Mucosa of descending colon (tissue), 3 donors: ENCODE data around the gene PDILT. TPM values are rescaled to one million over a fixed set of nuclear protein-coding genes. Genes with fewer than 3 reads are reported as not detected.

ENCODE experiments used
- ATAC-seq: fragments of 200-7000 bp; cut with Tn5 transposase; one replicate; pipeline ENCODE4 v1.9.1; 2020; ENCODE audit warnings: mild to moderate bottlenecking, moderate library complexity
- DNase-seq, 3 donors: peaks; one replicate each; pipeline ENCODE4 v3.0.0-alpha.2; 2020
- H3K36me3 ChIP-seq: fragments of 200-600 bp; one replicate; pipeline ENCODE4 v1.8.0; 2021; ENCODE audit warnings: low read depth, mild to moderate bottlenecking
- H3K4me1 ChIP-seq: fragments of 200-600 bp; one replicate; pipeline ENCODE4 v1.8.0; 2021; ENCODE audit warnings: low read depth, mild to moderate bottlenecking
- H3K4me3 ChIP-seq: fragments of 200-600 bp; one replicate; pipeline ENCODE4 v1.8.0; 2021; ENCODE audit warnings: mild to moderate bottlenecking
- H3K9me3 ChIP-seq: fragments of 200-600 bp; one replicate; pipeline ENCODE4 v1.8.0; 2021; ENCODE audit warnings: mild to moderate bottlenecking
- intact Hi-C, 2 donors: fragments of 100-400 bp; cut with DNase I in 1 of 2; cut with micrococcal nuclease in 1 of 2; formaldehyde crosslinking; loops; one replicate each; pipeline versions ENCODE4 v1.11.0 to v1.11.1; 2022; cut with DNase I, micrococcal nuclease
- total RNA-seq, 3 donors: library from RNA; stranded (reverse); fragmentation: NEBNext Ultra II Directional in 2 of 3; extraction: Animal tissue kit (Norgen Biotek cat#: 25700) in 2 of 3; gene quantifications; one replicate each; pipeline versions ENCODE4 v1.2.1 to v1.2.4, GENCODE V29; 2021 to 2023
- TF ChIP-seq, protein P1 (sequence below): fragments of 200-600 bp; IDR thresholded peaks from one replicate; pipeline ENCODE4 v1.8.0; 2022; ENCODE audit warnings: antibody characterized with exemption, mild to moderate bottlenecking
- donor health status: DM: no; HTN: no; CAD: no; lungs with moderate emphysema.
- donor health status: DM: no; HTN: no; CAD: no.
- donor health status: DM: no; HTN: yes; CAD: no.

PDILT gene
- total RNA-seq, 3 donors from 2014 or later: not detected

GRCh38 chr16:20385844-20386832 lies 18.4 kb downstream of the PDILT start:
- TF ChIP-seq, protein P1, sequence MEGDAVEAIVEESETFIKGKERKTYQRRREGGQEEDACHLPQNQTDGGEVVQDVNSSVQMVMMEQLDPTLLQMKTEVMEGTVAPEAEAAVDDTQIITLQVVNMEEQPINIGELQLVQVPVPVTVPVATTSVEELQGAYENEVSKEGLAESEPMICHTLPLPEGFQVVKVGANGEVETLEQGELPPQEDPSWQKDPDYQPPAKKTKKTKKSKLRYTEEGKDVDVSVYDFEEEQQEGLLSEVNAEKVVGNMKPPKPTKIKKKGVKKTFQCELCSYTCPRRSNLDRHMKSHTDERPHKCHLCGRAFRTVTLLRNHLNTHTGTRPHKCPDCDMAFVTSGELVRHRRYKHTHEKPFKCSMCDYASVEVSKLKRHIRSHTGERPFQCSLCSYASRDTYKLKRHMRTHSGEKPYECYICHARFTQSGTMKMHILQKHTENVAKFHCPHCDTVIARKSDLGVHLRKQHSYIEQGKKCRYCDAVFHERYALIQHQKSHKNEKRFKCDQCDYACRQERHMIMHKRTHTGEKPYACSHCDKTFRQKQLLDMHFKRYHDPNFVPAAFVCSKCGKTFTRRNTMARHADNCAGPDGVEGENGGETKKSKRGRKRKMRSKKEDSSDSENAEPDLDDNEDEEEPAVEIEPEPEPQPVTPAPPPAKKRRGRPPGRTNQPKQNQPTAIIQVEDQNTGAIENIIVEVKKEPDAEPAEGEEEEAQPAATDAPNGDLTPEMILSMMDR: peak; percentile 72
- H3K36me3 ChIP-seq: no peaks in the 10 kb centered on the region
- H3K4me1 ChIP-seq: no peaks in the 10 kb centered on the region
- H3K4me3 ChIP-seq: no peak overlapping the region
- no peaks in the 10 kb centered on the region for H3K9me3 ChIP-seq
- DNase-seq: peak in 2 of 3 donors; percentile 68 to 76
- ATAC-seq: peak; percentile 67
- intact Hi-C loops: loop anchor here in 1 of 2 donors (10.0 kb wide), 1 partner anchor 471 kb away; no protein-coding TSS in a partner anchor

DNA sequence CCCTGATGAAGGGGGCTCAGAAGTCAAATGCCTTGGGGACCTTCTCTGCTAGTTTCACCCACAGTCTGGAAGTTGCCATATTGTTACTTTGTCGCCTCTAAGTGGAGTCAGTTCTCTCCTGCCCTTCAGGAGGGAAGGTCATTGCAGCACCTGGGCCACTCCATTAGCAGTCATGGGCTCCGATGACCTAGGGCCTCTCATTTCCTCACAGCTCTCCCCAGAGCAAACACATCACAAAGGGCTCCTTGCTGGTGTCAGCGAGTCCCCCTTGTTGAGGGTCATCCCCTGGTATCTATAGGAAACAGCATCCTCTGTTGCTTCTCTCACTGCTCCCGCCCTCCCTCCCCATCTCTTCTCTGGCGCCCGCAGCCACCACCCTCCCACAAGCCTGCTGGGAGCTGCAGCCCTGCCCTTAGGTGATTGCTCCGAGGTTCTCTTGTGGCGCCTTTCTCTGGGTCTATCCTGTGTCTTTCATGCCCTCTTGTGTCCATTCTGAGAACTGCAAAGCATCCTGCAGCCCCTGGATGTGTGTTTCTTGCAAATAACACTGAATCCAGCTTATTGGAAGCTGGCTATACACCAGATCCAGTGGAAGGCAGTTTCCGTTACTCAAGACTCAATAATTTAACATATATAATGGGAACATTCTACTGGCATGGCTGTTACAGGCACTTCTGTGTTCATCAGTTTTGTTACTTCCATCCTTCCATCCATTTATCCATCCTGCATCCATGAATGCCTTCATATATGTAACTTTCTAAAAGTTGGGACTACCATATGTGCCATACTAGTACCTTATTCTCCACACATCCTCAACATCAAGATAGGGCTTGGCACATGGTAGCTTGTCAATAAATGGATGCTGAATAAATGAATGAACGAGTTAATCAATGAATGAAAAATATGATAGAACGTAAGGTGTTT lies 21.2 kb downstream of the PDILT start:
- Histone ChIP-seq H3K36me3 (no peaks in the 10 kb centered on the region), H3K4me1 (no peaks in the 10 kb centered on the region), H3K4me3 (no peak overlapping the region), H3K9me3 (no peaks in the 10 kb centered on the region)
- peak in 2 of 3 donors; percentile 50 to 80 for DNase-seq
- TF ChIP-seq, protein P1: peak; percentile 63
- intact Hi-C loops: loop anchor here (5.0 to 10.0 kb wide), 2 partner anchors 469 to 486 kb away; no protein-coding TSS in a partner anchor
- ATAC-seq: peak; percentile 92

- intact Hi-C loops: loop anchor here (5.0 to 10.0 kb wide), 2 partner anchors 468 to 485 kb away; no protein-coding TSS in a partner anchor
- DNase-seq (no peak), ATAC-seq (no peak)
- no peaks in the 10 kb centered on the region for H3K36me3 ChIP-seq
- no peaks in the 10 kb centered on the region for H3K4me1 ChIP-seq
- H3K4me3 ChIP-seq: no peak overlapping the region
- no peaks in the 10 kb centered on the region for H3K9me3 ChIP-seq
- TF ChIP-seq, protein P1: no peak
Observed at GRCh38 chr16:20382202-20382948, 22.2 kb downstream of the PDILT start.

DNA sequence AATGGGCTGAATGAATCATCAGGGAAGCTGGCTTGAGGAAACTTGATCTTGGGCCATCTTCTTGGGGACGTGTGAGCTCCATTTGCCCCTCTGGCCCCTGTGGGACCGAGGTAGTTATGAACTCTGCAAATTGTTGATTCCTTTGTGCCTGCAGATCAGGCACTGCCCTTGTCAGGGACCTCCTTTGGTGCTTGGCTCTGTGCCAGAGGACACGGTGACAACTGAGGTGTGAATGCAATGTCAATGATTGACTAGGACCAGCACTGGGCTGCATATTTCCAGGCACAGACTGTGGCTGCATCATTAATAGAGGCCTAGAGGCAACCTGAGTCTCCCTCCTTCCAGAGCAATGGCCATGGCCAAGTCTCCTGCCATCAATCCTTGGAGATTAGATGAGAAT lies 23.8 kb downstream of the PDILT start:
- DNase-seq: no peak
- Histone ChIP-seq H3K9me3 (no peaks in the 10 kb centered on the region), H3K36me3 (no peaks in the 10 kb centered on the region), H3K4me3 (no peak overlapping the region), H3K4me1 (no peaks in the 10 kb centered on the region)
- no peak for ATAC-seq
- TF ChIP-seq, protein P1: no peak
- intact Hi-C loops: loop anchor here (5.0 to 10.0 kb wide), 2 partner anchors 466 to 483 kb away; no protein-coding TSS in a partner anchor

DNA sequence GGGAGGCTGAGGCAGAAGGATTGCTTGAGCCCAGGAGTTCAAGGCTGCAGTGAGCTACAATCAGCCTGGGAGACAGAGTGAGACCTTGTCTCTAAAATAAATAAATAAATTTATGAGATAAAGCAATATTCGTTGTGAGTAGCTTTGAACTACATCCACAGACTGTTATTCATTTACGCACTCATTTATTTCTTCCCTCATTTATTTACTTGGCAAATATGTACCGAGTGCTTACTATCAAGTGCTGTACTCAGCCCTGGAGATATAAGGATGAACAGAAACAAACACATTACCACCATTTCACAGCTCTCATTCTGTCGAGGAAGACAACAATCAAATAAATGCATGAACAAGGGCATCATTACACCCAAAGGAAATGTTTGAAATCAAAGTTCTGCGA lies 27.4 kb downstream of the PDILT start:
- DNase-seq: no peak
- H3K36me3 ChIP-seq: no peaks in the 10 kb centered on the region
- intact Hi-C loops: no loop called here
- TF ChIP-seq, protein P1: no peak
- H3K4me1 ChIP-seq: no peaks in the 10 kb centered on the region
- no peaks in the 10 kb centered on the region for H3K9me3 ChIP-seq
- no peak overlapping the region for H3K4me3 ChIP-seq
- no peak for ATAC-seq
